IPS-20b (cell line): ENCODE data around the gene NT5DC3.
A peak's percentile ranks its signal among the peaks of the same experiment; 100 is the strongest.

Source experiments
- H3K27ac ChIP-seq: one replicate; pipeline ENCODE4 v1.5.1; 2013; ENCODE audit warnings: low read length
- H3K27me3 ChIP-seq: 2 replicates; pipeline ENCODE4 v1.6.1; 2013; ENCODE audit warnings: mild to moderate bottlenecking, low read length, inconsistent platforms; ENCODE audit not compliant: insufficient read depth
- H3K36me3 ChIP-seq: 2 replicates; pipeline ENCODE4 v1.6.1; 2013; ENCODE audit warnings: low read depth, mild to moderate bottlenecking, inconsistent platforms, low read length, moderate library complexity; ENCODE audit not compliant: insufficient read depth
- H3K4me1 ChIP-seq: 2 replicates; pipeline ENCODE4 v1.6.1; 2013; ENCODE audit warnings: mild to moderate bottlenecking, control low read depth, inconsistent platforms, low read length, moderate library complexity; ENCODE audit not compliant: insufficient read depth
- H3K4me3 ChIP-seq: 2 replicates; pipeline ENCODE4 v1.5.1; 2013; ENCODE audit warnings: mild to moderate bottlenecking, low read length, inconsistent platforms
- H3K9ac ChIP-seq: 2 replicates; pipeline ENCODE4 v1.6.1; 2013; ENCODE audit warnings: low read depth, mild to moderate bottlenecking, inconsistent platforms, low read length, moderate library complexity
- H3K9me3 ChIP-seq: 2 replicates; pipeline ENCODE4 v1.6.1; 2013; ENCODE audit warnings: mild to moderate bottlenecking, low read depth, low read length, inconsistent platforms; ENCODE audit not compliant: insufficient read depth

The NT5DC3 gene

DNA sequence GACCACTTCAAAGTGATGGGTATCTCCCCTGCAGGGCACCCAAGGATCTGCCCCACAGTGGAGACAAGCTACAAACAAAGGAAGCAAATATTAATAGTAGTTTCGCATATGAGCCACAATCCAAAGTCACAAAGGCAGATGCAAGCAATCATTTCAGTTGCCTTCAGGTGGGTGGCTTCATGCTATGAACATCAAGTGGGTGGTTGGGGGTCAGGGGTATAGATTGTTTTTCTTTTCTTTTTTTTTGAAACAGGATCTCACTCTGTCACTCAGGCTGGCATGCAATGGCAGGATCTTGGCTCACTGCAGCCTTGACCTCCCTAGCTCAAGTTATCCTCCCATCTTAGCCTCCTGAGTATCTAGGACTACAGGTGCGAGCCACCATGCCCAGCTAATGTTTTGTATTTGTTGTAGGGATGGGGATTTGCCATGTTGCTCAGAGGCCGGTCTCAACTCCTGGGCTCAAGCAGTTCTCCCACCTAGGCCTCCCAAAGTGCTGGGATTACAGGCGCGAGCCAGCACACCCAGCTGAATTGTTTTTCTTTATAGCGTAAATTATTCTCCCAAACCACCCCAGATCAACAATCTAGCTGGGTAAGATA is 13.4 kb upstream of the NT5DC3 start:
- Histone ChIP-seq H3K36me3 (no peaks in the 10 kb centered on the region), H3K9ac (no peak overlapping the region), H3K9me3 (no peaks in the 10 kb centered on the region), H3K4me1 (no peaks in the 10 kb centered on the region), H3K27ac (no peak overlapping the region), H3K4me3 (no peak overlapping the region), H3K27me3 (no peaks in the 10 kb centered on the region)

DNA sequence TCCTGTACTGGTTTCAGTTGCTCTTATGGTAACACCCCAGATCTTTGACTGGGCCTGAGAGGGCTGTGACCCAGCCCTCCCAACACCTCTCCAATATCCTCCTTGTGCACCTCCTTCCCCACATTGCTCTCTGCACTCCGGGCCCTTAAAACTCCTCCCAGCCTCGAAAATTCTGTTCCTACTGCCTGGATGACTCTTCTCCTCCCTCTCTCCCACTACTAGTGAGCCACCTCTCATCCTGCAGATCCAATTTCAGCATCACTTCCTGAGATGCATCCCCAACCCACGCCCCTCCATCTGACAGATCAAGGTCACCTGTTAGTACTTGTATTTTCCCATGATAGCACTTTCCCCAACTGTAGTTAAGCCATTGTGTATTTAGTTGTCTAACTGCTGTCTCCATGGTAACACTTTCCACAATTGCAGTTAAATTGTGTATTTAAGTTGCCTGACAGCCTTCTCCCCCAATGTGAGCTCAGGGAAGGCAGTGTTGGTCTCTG is 11.5 kb upstream of the NT5DC3 start:
- Histone ChIP-seq H3K27me3 (no peaks in the 10 kb centered on the region), H3K4me1 (no peaks in the 10 kb centered on the region), H3K27ac (no peak overlapping the region), H3K9ac (no peak overlapping the region), H3K36me3 (no peaks in the 10 kb centered on the region), H3K4me3 (no peak overlapping the region), H3K9me3 (no peaks in the 10 kb centered on the region)

DNA sequence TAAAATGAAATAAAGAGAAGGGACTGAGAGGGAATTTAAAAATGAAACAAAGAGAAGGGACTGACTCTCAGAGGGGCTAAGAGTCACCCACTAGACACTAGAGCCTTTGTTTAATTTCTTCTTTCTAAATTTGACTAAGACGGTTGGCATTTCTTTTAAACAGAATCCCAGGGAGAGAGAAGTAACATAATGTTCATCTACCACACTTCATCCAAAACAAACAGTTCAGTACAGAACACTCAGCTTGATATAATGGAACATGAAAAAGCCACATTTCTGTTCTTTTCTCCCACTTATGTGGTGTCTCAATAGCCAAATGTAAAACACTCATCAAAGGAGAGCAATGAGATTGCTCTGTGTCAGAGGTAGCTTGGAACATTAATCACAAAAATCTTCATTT is 10.1 kb upstream of the NT5DC3 start:
- Histone ChIP-seq H3K9ac (no peak overlapping the region), H3K27ac (no peak overlapping the region), H3K9me3 (no peaks in the 10 kb centered on the region), H3K4me1 (no peaks in the 10 kb centered on the region), H3K4me3 (no peak overlapping the region), H3K27me3 (no peaks in the 10 kb centered on the region), H3K36me3 (no peaks in the 10 kb centered on the region)

DNA sequence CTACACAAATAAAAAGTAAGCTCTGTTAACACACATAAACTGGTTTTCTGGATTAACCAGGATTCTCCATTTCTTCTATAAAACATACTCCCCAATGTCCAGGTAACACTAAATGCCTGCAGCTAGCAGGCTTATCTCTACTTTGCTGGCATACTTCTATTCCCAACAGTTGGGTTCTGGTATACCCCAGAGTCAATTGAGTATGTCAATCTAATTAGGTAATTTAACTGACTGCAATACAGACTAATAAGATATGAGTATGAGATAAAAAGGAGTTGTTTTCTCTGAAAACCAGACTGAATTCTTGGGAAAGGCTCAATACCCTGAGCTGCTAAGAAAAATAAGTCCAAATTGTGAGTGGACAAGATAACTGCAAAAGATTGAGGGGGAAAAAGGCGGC is 9.4 kb upstream of the NT5DC3 start:
- no peaks in the 10 kb centered on the region for H3K9me3 ChIP-seq
- no peak overlapping the region for H3K9ac ChIP-seq
- no peaks in the 10 kb centered on the region for H3K36me3 ChIP-seq
- H3K4me3 ChIP-seq, result no peak overlapping the region
- no peaks in the 10 kb centered on the region for H3K27me3 ChIP-seq
- H3K27ac ChIP-seq, result no peak overlapping the region
- no peaks in the 10 kb centered on the region for H3K4me1 ChIP-seq

DNA sequence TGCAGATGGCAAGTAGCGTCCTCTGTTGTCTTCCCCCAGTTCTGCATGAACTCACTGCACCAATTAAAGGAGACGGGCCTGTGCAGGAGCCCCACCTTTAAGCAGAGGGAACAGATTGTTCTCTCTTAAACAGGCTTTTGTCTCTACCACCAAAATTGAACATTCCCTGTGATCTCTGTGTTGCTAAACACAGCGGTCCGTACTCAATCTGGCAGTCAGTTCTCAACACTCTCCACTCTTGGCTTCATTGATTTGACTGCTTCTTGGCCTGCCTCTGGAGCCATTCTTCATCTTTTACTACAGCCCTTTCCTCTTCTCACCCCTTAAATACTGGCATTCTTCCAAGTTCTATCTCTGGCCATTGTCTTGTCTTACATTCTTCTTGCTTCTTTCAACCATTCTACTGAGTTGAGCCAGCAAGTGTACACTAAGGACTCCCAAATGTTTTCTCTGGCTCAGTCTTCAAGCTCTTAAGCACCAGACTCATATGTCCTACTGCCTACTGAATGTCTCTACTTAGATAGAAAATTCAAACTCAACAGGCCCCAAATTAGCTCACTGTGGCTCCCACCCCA is 8.0 kb upstream of the NT5DC3 start:
- Histone ChIP-seq H3K27ac (no peak overlapping the region), H3K36me3 (no peaks in the 10 kb centered on the region), H3K9me3 (no peaks in the 10 kb centered on the region), H3K4me3 (no peak overlapping the region), H3K9ac (no peak overlapping the region), H3K4me1 (no peaks in the 10 kb centered on the region), H3K27me3 (no peaks in the 10 kb centered on the region)

DNA sequence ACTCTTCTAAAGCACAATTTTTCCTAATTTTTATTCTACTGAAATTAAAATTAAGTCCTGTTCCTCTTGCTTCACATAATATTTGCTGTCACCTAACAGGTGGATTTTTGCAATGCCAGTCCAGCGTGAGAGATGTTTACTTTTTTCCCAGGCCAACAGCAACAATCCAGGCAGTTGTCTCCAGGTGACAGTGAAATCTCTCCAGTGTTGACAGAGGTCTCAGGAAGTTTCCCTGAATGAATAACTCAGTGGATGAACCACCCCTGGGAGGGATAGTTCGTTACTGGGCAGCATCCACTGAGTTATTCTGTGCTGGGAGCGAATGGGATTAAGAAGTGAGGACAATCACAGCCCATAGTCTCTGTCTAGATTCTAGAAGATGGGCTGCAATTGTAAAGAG is 7.1 kb upstream of the NT5DC3 start:
- Histone ChIP-seq H3K9me3 (no peaks in the 10 kb centered on the region), H3K4me3 (no peak overlapping the region), H3K9ac (no peak overlapping the region), H3K27ac (no peak overlapping the region), H3K27me3 (no peaks in the 10 kb centered on the region), H3K36me3 (no peaks in the 10 kb centered on the region), H3K4me1 (no peaks in the 10 kb centered on the region)

DNA sequence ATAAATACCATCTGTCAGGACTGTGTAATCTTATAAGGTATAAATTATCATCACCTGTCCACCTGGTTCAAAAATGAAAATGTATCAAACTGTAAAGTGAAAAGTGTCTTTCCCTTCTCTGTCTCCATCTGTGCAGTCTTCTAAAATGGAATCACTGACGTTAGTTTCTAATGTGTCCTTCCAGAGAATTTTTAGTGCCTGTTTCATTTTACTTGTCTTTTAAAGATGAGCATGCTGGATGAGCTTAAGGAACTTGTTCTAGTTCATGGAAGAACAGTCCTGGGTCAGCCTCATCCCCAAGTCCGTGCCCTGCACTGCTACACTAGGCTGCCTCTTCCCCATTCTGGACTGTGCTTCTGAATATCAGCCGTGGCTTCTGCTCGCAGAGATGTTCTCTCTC is 5.4 kb upstream of the NT5DC3 start:
- Histone ChIP-seq H3K9ac (no peak overlapping the region), H3K36me3 (no peaks in the 10 kb centered on the region), H3K27me3 (no peaks in the 10 kb centered on the region), H3K4me3 (no peak overlapping the region), H3K4me1 (no peaks in the 10 kb centered on the region), H3K27ac (no peak overlapping the region), H3K9me3 (no peaks in the 10 kb centered on the region)

DNA sequence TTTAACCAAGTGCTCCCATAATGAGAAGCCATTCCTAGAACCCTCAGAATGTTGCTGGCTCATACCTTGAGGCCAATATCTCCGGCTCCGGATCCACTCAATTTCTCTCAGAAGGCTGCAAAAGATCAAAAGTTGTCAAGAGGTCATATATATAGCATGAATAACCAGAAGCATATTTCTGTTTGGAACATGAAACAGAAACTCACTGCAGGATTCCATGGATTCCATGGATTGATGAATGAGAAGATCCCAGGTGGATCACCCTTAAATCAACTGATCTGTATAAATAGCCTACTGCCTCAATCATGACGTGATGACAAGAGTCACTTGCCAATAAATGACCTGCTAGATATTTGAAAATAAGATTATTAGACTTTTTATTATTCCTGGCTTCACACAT is 3.3 kb upstream of the NT5DC3 start:
- Histone ChIP-seq H3K9me3 (no peaks in the 10 kb centered on the region), H3K9ac (no peak overlapping the region), H3K27me3 (peaks cover 10% of the 10 kb centered on the region), H3K4me1 (no peaks in the 10 kb centered on the region; the same call in 1 of the 2 replicates), H3K27ac (no peak overlapping the region), H3K36me3 (no peaks in the 10 kb centered on the region), H3K4me3 (no peak overlapping the region)

DNA sequence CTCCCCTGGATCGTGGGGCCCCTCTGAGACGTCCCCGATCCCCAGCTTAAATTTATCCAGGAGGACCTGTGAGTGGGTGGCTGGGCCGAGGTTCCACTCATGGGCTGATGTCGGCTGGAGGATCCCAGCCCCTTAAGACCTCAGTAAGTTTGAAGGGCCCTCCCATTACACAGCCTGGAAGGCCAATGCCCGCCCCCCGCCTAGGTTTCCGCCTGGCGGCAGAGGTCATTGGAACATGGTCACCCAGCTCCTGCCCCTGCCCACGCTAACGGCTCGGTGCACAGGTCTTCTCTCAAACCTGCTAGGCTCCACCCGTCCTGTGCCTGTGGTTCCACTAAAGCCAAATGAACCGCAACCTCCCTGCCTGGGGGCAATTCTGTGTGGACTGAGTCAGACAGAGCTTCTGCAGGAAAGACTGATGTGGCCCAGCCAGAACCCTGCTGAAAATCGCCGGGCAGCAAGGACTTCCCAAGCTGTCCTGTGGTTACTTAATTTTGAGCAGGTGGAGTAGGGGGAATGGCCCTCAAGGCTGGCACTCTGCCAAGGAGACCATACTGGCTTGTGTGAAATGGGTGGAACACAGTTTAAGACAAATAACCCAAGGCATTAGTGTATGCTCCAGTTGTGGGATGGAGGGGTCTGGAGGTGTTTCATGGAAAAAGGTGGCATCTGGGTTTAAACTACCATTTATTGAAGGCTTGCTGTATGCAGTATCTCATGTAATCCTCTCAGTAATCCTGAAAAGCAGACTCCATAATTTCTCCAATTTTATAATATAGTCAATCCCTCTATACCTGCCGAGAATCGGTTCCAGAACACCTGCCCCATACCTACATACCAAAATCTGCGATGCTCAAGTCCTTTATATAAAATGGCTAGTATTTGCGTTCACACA is 903 bp upstream of the NT5DC3 start:
- Histone ChIP-seq H3K9me3 (no peaks in the 10 kb centered on the region), H3K36me3 (no peaks in the 10 kb centered on the region), H3K27ac (peak overlapping the region; percentile 51), H3K4me3 (peak overlapping the region; percentile 82), H3K9ac (peak overlapping the region; percentile 69; the same call in 1 of the 2 replicates), H3K27me3 (peaks cover 10% of the 10 kb centered on the region), H3K4me1 (no peaks in the 10 kb centered on the region; the same call in 1 of the 2 replicates)

DNA sequence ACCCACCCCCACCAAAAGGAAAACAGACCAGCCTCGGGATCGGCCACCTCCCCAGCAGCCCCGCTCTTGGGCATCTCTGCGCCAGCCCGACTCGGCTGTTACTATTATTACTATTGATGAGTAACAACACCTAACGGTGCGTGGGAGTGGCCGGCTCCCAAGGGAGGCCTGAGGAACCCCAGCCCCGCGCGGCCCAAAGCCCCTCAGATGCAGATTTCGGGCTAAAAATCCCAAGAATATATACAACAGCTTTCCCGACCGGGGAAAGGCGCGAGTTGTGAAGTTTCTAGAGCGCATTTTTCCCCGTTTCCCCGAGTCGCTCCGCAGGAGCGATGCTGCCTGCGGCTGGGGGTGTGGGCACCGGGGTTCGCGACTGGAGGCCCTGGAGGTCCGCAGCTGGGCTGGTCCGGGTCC is 565 bp downstream of the NT5DC3 start:
- no peaks in the 10 kb centered on the region; the same call in 1 of the 2 replicates for H3K4me1 ChIP-seq
- peaks cover 10% of the 10 kb centered on the region for H3K27me3 ChIP-seq
- H3K27ac ChIP-seq, result no peak overlapping the region
- no peaks in the 10 kb centered on the region for H3K9me3 ChIP-seq
- peak overlapping the region; percentile 85 for H3K4me3 ChIP-seq
- peak overlapping the region; percentile 83 for H3K9ac ChIP-seq
- H3K36me3 ChIP-seq, result no peaks in the 10 kb centered on the region

DNA sequence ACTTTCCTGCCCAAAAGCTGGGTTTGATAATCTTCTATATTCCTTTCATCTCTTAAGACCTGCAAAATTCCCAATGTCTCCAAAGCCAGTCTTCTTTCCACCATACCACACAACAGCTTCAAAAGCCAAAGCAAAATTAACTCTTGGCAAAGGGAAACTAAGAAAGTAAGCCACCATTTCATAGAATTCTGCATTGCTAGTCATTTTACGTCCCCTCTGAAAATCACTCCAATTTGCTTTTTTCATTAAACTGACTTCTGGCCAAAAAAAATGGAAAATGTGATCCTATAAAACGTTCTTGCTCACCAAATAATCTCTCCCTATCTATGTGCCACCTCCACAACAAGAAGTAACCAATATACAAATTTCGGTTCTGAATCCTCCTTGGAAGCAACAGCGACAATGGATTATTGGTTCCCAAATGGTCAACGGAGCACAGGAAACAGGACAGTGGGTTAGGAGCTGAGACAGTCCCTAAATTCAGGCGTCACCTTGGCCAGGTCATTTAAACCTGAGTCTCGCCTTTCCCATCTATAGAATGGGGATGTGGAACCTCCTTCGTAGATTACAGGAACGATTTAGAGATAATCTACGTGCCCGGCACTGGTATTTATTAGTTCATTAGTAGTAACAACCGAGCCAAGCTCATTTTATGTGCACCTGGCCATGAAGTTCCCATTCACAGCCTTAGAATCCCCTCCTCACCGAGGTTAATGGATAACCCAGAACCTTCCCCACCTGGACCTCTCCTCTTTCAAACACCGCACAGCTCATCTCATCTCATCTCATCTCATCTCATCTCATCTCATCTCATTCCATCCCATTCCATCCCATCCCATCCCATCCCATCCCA is 1.2 kb downstream of the NT5DC3 start:
- peak overlapping the region; percentile 85 for H3K4me3 ChIP-seq
- no peak overlapping the region for H3K27ac ChIP-seq
- peaks cover 3% of the 10 kb centered on the region for H3K4me1 ChIP-seq
- no peaks in the 10 kb centered on the region for H3K36me3 ChIP-seq
- peaks cover 10% of the 10 kb centered on the region for H3K27me3 ChIP-seq
- H3K9me3 ChIP-seq, result no peaks in the 10 kb centered on the region
- H3K9ac ChIP-seq, result peak overlapping the region; percentile 83; the same call in 1 of the 2 replicates
